SU-DHL-6 (cell line): ENCODE results near the gene MYO18A.

Source experiments
- EZH2phosphoT487 ChIP-seq: fragments of 200-600 bp; sonication (generic), shearing (Covaris generic); conservative IDR thresholded peaks from 2 replicates; pipeline ENCODE4 v1.6.1; 2018; ENCODE audit warnings: mild to moderate bottlenecking, antibody characterized with exemption, low read length, moderate library complexity, mixed read lengths
- TF ChIP-seq, protein P1 (sequence below): fragments of 200-600 bp; sonication (generic); IDR thresholded peaks from one replicate; pipeline ENCODE4 v1.5.1; 2017; ENCODE audit warnings: antibody characterized with exemption, mild to moderate bottlenecking, low read length, moderate library complexity; ENCODE audit not compliant: insufficient read depth, poor library complexity, severe bottlenecking

- TF ChIP-seq, protein P1, sequence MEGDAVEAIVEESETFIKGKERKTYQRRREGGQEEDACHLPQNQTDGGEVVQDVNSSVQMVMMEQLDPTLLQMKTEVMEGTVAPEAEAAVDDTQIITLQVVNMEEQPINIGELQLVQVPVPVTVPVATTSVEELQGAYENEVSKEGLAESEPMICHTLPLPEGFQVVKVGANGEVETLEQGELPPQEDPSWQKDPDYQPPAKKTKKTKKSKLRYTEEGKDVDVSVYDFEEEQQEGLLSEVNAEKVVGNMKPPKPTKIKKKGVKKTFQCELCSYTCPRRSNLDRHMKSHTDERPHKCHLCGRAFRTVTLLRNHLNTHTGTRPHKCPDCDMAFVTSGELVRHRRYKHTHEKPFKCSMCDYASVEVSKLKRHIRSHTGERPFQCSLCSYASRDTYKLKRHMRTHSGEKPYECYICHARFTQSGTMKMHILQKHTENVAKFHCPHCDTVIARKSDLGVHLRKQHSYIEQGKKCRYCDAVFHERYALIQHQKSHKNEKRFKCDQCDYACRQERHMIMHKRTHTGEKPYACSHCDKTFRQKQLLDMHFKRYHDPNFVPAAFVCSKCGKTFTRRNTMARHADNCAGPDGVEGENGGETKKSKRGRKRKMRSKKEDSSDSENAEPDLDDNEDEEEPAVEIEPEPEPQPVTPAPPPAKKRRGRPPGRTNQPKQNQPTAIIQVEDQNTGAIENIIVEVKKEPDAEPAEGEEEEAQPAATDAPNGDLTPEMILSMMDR = no peak
- no peak for TF ChIP-seq EZH2phosphoT487
Measured at GRCh38 chr17:29177541-29177870, 2.7 kb downstream of the MYO18A start.
